Measurements from ENCODE around the gene RBMS1.

Gene RBMS1

GRCh38 chr2:160418398-160418765 is 75.2 kb downstream of the RBMS1 start:
- no peak overlapping the region for H3K4me3 ChIP-seq (ENCODE audit: control insufficient read depth, low read depth, low read length)
- no peak for TF ChIP-seq CTCF (conservative IDR thresholded peaks at IDR 0.05; ENCODE audit: control insufficient read depth, insufficient read depth, low read depth, low read length)
- DNase-seq (ENCODE audit: low read depth) = no peak

DNA sequence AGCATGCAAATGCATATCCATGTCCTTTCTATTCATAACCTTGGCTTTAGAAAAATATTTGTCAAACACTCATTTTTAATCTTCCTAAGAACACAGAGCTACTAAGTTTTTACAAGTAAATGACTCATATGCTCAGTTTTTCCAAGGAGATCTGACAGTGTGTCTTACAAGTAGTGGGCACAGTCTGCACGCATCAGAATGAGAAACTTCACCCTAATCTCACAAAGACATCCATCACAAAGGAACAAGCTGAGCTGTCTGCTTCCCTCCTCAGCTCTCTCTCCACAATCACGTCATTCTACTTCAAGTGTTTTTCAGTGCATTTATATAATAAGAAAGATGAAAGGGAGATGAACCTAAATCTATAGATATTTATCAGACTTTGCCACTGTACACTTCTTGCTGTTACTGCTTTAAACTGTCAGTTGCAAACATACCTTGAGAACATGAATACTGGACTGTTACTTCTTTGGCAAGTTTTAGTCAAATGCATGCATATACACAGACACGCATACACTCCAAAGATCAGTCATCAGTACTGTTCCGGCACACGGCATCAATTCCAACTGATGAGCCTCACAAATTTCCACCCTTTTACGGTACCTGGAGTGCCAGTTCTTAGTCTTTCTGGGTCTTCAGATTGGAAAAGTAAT is 75.7 kb downstream of the RBMS1 start:
- no peak overlapping the region for H3K4me3 ChIP-seq (ENCODE audit: control insufficient read depth, low read depth, low read length)
- TF ChIP-seq CTCF (conservative IDR thresholded peaks at IDR 0.05; ENCODE audit: control insufficient read depth, insufficient read depth, low read depth, low read length) = no peak
- peak; percentile 94 for DNase-seq (ENCODE audit: low read depth)

GRCh38 chr2:160415991-160416390 is 77.6 kb downstream of the RBMS1 start:
- TF ChIP-seq CTCF (conservative IDR thresholded peaks at IDR 0.05; ENCODE audit: control insufficient read depth, insufficient read depth, low read depth, low read length) = no peak
- peak; percentile 92 for DNase-seq (ENCODE audit: low read depth)
- H3K4me3 ChIP-seq (ENCODE audit: control insufficient read depth, low read depth, low read length) = no peak overlapping the region

DNA sequence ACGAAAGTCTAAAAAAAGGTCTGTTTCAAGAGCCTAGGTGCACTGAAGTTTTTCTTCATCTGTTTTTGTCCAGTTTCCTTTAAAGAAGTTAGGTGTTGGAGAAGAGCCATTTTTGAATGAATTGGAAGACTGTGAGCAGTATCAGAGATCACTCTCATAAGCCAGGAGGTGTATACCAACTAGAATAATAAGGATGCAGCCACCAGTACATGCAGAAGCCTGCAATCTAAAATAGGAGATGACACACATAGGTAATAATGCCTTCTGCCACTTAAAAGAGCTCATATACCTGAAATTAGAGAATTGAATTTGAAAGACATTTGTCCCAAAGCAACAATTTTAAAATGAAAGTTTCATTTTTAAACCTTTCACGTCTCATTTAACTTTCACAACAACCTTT is 81.7 kb downstream of the RBMS1 start:
- H3K4me3 ChIP-seq (ENCODE audit: control insufficient read depth, low read depth, low read length) = no peak overlapping the region
- no peak for TF ChIP-seq CTCF (conservative IDR thresholded peaks at IDR 0.05; ENCODE audit: control insufficient read depth, insufficient read depth, low read depth, low read length)
- no peak for DNase-seq (ENCODE audit: low read depth)

- no peak for TF ChIP-seq CTCF (conservative IDR thresholded peaks at IDR 0.05; ENCODE audit: control insufficient read depth, insufficient read depth, low read depth, low read length)
- peak; percentile 68 for DNase-seq (ENCODE audit: low read depth)
- H3K4me3 ChIP-seq (ENCODE audit: control insufficient read depth, low read depth, low read length) = no peak overlapping the region
Measured at GRCh38 chr2:160411167-160411566, 82.4 kb downstream of the RBMS1 start.

DNA sequence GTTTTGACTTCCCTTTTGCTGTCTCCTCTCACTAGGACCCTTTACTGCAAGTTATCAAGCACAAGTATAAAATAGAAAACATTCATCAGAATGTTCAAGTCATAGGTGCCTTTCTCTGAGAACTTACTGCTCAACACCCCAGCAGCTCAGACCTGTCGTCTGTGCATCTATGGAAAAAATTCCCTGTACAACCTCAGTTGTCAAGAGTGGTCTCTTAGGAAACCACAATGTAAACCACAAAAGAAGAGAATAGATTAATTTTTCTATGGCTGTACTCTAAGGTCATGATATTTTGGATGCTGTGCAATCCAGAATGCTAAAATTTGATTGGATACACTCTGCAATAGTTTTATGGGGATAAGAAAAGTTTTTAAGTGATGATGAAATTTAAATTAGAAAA is 84.1 kb downstream of the RBMS1 start:
- TF ChIP-seq CTCF (conservative IDR thresholded peaks at IDR 0.05; ENCODE audit: control insufficient read depth, insufficient read depth, low read depth, low read length) = no peak
- no peak for DNase-seq (ENCODE audit: low read depth)
- no peak overlapping the region for H3K4me3 ChIP-seq (ENCODE audit: control insufficient read depth, low read depth, low read length)

GRCh38 chr2:160408959-160409291 is 84.7 kb downstream of the RBMS1 start:
- H3K4me3 ChIP-seq (ENCODE audit: control insufficient read depth, low read depth, low read length) = no peak overlapping the region
- no peak for DNase-seq (ENCODE audit: low read depth)
- TF ChIP-seq CTCF (conservative IDR thresholded peaks at IDR 0.05; ENCODE audit: control insufficient read depth, insufficient read depth, low read depth, low read length) = no peak

All from fibroblast of mammary gland (primary cell).